ENCODE data around the gene ANKS1B.

ANKS1B gene

DNA sequence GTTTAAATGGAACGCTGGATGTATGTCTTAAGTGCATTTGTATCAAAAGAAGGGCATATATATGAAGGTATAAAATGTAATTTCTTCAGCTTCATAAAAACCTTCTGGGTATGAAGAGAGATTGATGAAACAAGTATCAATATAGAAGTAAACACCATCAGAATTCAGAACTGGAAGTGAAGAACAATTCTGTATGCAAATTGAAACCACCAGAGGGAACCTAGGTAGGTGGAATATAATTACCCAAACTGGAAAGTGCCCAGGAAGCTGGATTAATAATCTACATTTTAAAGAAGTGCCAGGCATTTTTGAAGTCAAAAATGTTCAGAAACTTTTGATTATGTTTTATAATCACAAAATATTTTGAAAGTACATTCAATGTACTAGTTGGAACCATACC is 673.4 kb downstream of the ANKS1B start:
- no peaks in the 10 kb centered on the region for H3K27me3 Mint-ChIP-seq
- H3K9me3 Mint-ChIP-seq (ENCODE audit: low read depth): peaks cover 34% of the 10 kb centered on the region
- H3K27ac Mint-ChIP-seq: no peak overlapping the region
- no peaks in the 10 kb centered on the region for H3K36me3 Mint-ChIP-seq
- H3K4me1 Mint-ChIP-seq (ENCODE audit: low read depth): no peaks in the 10 kb centered on the region
- no peak overlapping the region for H3K4me3 Mint-ChIP-seq

DNA sequence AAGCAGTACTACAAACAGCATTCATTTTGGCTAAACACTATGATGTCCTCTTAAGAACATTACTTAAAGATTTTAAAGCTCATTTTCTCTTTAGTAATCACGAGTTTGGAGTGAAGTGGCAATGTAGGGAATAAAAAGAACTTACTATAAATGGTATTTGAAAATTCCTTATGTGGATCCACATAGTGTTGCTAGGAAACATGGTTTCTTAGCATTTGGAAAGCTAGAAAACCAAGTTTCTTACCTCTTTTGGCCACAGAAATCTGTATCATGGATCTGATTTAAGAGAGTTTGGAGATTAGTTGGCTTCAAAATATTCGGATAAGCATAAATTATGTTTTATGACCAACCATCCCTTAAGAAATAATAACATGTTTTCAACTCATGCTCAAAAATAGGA is 674.9 kb downstream of the ANKS1B start:
- Mint-ChIP-seq H3K4me1 (ENCODE audit: low read depth) (no peaks in the 10 kb centered on the region), H3K9me3 (ENCODE audit: low read depth) (peaks cover 36% of the 10 kb centered on the region), H3K36me3 (no peaks in the 10 kb centered on the region), H3K27me3 (no peaks in the 10 kb centered on the region), H3K4me3 (no peak overlapping the region), H3K27ac (no peak overlapping the region)

DNA sequence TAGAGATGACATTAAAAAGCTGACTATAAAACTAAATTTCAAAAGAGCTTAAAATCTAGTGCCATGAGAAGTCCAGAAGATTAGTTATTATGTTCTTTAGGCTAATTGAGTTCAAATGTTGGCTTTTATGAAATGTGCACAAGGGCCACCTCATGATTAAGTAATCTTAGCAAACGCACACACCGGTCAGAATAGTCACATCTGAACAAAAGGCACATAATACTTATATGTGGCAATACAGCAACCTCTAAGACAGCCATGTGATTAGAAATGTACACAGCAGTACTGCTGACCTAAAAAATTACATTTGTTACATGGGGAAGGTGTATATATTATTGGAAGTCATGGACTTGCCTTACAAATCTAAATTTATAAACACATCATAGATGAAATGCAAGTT is 681.9 kb downstream of the ANKS1B start:
- no peak overlapping the region for H3K4me3 Mint-ChIP-seq

DNA sequence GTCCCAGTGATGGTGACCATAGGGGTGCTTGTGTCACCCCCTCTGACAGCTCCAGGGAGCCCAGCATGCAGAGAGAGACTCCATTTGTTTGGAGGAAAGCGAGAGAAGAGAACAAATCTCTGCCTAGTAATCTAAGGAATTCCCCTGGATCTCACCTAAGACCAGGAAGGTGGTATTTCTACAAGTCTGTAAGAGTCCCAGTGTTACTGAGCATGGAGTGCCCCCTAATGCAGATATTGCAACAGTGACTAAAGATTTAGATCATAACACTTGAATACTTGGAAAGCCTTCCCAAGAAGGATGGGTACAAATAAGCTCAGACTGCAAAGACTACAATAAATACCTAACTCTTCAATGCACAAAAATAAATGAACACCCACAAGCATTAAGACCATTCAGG is 697.6 kb downstream of the ANKS1B start:
- no peaks in the 10 kb centered on the region for H3K4me1 Mint-ChIP-seq (ENCODE audit: low read depth)
- peaks cover 27% of the 10 kb centered on the region for H3K9me3 Mint-ChIP-seq (ENCODE audit: low read depth)
- no peaks in the 10 kb centered on the region for H3K27me3 Mint-ChIP-seq
- no peak overlapping the region for H3K27ac Mint-ChIP-seq
- H3K36me3 Mint-ChIP-seq: no peaks in the 10 kb centered on the region
- no peak overlapping the region for H3K4me3 Mint-ChIP-seq

More for the DNA sequence above, 681.9 kb downstream of the ANKS1B start:
- Mint-ChIP-seq H3K27ac (no peak overlapping the region), H3K27me3 (no peaks in the 10 kb centered on the region), H3K4me1 (ENCODE audit: low read depth) (no peaks in the 10 kb centered on the region), H3K9me3 (ENCODE audit: low read depth) (peaks cover 24% of the 10 kb centered on the region), H3K36me3 (no peaks in the 10 kb centered on the region)

DNA sequence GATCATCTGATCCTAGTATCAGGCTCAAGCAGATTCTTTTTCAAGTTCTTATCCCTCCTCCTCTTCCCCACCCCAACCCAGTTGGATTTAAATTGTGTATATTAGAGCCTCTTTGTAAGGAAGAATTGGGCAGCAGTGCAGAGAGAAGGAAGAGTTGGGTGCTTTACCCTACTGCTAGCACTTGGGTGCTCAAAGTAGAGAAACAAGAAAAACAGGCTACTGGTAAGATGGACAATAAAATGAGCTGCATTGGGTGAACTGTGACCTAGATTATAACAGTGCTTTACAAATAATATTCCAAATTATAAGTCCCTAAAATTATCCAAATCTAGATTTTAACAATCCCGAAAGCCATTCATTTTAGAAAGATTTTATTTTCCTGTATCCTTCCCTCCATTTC is 700.6 kb downstream of the ANKS1B start:
- no peaks in the 10 kb centered on the region for H3K4me1 Mint-ChIP-seq (ENCODE audit: low read depth)
- H3K27ac Mint-ChIP-seq: no peak overlapping the region
- no peak overlapping the region for H3K4me3 Mint-ChIP-seq
- H3K9me3 Mint-ChIP-seq (ENCODE audit: low read depth): peaks cover 6% of the 10 kb centered on the region
- no peaks in the 10 kb centered on the region for H3K36me3 Mint-ChIP-seq
- no peaks in the 10 kb centered on the region for H3K27me3 Mint-ChIP-seq

DNA sequence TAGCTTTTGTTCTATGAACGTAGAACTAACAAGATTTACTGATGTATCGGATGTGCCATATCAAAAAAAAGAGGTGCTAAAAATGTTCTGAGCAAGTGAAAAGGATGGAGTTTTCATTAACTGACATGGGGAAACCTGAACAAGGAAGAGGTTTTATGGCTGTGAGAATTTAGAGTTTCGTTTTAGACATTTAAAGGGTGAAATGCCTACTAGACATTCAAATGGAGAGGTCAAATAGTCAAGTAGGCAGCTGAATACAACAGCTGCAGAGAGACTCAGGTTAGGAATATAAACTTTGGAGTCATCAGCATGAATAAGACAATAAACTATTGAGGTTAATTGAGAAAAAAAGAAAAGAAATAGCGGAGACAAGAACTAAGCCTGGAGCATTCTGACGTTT is 702.1 kb downstream of the ANKS1B start:
- Mint-ChIP-seq H3K4me1 (ENCODE audit: low read depth) (no peaks in the 10 kb centered on the region), H3K27me3 (no peaks in the 10 kb centered on the region), H3K9me3 (ENCODE audit: low read depth) (peaks cover 5% of the 10 kb centered on the region), H3K36me3 (no peaks in the 10 kb centered on the region), H3K27ac (no peak overlapping the region), H3K4me3 (no peak overlapping the region)

DNA sequence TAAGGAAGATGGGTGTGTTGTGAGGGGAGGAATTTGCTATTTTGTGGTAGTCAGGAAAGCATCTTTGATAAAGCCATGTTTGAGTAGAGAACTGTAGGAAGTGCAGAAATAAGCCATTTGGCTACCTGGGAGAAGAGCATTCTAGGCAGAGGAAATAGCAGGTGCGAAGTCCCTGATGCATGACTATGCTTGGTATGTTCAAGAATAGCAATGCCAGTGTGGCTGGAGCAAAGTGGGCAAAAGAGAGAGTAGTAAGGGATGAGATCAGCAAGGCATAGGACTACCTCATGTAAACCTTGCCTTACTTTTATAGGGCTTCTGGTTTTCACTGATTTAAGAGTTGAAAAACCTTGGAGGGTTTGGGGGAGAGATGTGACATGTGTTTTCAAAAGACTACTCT is 702.6 kb downstream of the ANKS1B start:
- no peak overlapping the region for H3K4me3 Mint-ChIP-seq
- no peaks in the 10 kb centered on the region for H3K4me1 Mint-ChIP-seq (ENCODE audit: low read depth)
- H3K36me3 Mint-ChIP-seq: no peaks in the 10 kb centered on the region
- no peak overlapping the region for H3K27ac Mint-ChIP-seq
- H3K27me3 Mint-ChIP-seq: no peaks in the 10 kb centered on the region
- no peaks in the 10 kb centered on the region for H3K9me3 Mint-ChIP-seq (ENCODE audit: low read depth)

DNA sequence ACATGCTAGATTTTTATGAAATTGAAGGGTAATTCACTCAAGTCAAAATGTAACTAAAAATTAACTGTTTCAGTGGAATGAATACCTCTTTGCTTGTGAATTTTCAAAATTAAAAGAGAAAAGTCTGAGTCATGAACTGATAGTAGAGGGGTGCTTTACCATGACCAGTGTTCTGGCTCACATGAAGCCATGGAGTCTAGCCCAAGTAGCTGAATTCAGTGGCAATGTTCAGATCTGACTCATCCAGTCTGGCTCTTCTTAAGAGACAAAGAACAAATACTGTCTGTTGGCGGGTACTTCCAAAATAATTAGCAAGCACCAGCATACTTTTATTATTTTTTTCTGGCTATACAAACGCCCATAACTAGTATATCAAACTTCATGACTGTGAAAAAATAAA is 703.5 kb downstream of the ANKS1B start:
- H3K27me3 Mint-ChIP-seq: no peaks in the 10 kb centered on the region
- no peak overlapping the region for H3K27ac Mint-ChIP-seq
- no peak overlapping the region for H3K4me3 Mint-ChIP-seq
- H3K4me1 Mint-ChIP-seq (ENCODE audit: low read depth): no peaks in the 10 kb centered on the region
- no peaks in the 10 kb centered on the region for H3K36me3 Mint-ChIP-seq
- H3K9me3 Mint-ChIP-seq (ENCODE audit: low read depth): no peaks in the 10 kb centered on the region

DNA sequence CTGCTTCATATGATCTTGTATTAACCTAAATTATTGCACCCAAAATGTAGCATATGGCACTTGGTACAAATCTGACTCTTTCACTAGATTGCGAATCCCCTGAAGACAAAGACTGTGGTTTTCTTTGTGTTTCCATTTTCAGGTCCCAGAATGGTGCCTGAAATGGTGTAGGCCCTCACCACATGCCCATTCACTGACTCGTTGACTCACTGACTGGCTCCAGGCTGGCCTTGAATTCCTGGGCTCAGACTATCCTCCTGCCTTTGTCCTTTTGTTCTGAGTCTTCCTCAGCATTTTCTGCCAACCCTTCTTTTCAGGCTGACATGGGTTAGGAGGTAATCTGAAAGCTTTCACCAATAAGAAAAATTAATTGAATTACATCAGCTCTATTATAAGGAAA is 705.8 kb downstream of the ANKS1B start:
- H3K4me3 Mint-ChIP-seq: no peak overlapping the region
- no peak overlapping the region for H3K27ac Mint-ChIP-seq
- peaks cover 4% of the 10 kb centered on the region for H3K9me3 Mint-ChIP-seq (ENCODE audit: low read depth)
- H3K27me3 Mint-ChIP-seq: no peaks in the 10 kb centered on the region
- H3K36me3 Mint-ChIP-seq: no peaks in the 10 kb centered on the region
- H3K4me1 Mint-ChIP-seq (ENCODE audit: low read depth): no peaks in the 10 kb centered on the region

DNA sequence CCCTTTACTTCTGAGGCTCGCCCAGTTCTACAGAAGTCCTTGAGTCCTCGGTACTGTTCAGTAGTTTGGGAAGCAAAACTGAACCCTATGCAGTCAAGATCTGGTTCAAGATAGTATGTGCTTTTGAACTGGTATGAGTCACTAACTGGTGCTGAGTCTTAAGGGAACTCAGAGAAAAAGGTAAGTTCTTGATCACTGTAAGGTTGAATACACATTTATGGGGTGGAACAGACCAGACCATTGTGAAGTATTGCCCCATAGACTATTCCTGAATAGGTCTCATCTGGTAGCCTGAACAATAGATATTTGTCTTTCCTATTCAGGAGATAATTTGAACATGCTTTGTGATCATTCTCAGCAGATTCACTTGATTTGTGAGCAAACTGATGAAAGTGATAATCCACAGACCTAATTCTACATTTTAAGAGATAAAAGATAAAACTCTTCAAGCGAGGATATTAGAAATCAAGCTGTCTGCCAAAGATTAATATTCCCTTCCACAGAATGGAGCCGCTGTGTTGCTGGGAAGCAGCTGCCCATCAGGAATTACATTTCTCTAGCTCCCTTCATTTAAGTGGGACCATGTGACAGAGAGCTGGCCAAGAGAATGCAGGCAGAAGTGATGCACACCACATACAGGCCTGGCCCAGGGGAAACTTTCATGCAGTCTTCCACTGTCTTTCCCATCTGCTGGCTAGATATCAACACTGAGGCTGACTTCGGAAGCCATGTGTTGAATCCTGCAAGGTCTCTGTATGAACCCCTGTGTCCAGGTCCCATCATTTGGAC is 707.0 kb downstream of the ANKS1B start:
- Mint-ChIP-seq H3K4me3 (no peak overlapping the region), H3K36me3 (no peaks in the 10 kb centered on the region), H3K27me3 (no peaks in the 10 kb centered on the region), H3K9me3 (ENCODE audit: low read depth) (peaks cover 4% of the 10 kb centered on the region), H3K27ac (no peak overlapping the region), H3K4me1 (ENCODE audit: low read depth) (no peaks in the 10 kb centered on the region)

DNA sequence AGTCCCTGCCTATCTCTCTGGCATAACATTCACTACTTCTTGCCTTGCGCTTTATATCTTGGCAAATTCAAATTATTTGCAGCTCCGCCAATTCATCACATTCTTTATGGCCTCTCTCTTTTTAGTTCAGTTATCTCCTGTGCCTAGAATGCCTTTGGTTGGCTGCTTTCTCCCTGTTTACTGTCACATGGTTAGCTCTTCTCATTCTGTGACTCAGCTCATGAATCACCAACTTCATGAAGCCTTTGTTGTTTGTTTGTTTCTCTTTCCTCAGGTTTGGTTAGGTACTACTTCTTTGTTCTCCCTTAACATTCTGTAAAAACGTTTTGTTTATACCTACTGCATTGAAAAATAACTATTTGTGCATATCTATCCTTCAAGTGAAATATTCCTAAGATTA is 713.7 kb downstream of the ANKS1B start:
- H3K9me3 Mint-ChIP-seq (ENCODE audit: low read depth): peaks cover 21% of the 10 kb centered on the region
- no peak overlapping the region for H3K4me3 Mint-ChIP-seq
- no peaks in the 10 kb centered on the region for H3K27me3 Mint-ChIP-seq
- no peak overlapping the region for H3K27ac Mint-ChIP-seq
- no peaks in the 10 kb centered on the region for H3K4me1 Mint-ChIP-seq (ENCODE audit: low read depth)
- no peaks in the 10 kb centered on the region for H3K36me3 Mint-ChIP-seq

DNA sequence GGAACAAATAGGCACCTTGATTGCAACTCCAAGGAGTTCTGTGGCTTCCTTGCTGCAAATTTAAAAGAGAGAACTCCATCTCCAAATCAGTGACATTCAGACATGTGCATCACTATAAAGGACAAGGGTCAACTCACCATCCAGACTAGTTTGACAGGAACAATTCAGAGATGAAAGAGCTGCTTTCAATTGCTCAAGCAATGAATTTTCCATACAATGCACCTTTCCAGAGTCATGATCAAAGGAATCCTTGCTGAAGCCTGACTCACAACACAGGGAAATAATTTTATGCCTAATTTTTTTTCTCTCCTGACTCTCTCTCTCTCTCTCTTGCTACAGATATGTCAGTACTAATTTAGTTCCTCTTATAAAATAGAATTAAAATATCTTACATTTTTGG is 717.7 kb downstream of the ANKS1B start:
- Mint-ChIP-seq H3K4me3 (no peak overlapping the region), H3K4me1 (ENCODE audit: low read depth) (no peaks in the 10 kb centered on the region)

DNA sequence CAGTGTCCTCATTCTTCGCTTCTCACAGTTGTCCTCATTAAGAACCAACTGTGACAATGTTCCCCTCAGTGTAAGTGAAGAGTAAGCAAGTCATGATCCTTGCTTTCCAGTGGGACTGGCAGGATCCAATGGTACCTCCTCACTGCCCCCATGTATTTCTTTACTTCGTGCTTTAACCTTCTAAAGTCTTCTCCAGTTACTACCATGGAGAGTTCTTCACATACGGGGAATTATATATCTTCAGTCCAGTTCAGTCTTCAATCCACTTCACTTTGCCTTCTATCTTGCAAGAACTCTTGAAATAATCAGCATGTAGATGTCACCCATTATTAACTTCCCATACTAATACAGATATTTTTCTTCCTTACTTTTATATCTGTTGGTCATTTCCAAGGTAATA is 719.1 kb downstream of the ANKS1B start:
- Mint-ChIP-seq H3K9me3 (ENCODE audit: low read depth) (peaks cover 13% of the 10 kb centered on the region), H3K27me3 (no peaks in the 10 kb centered on the region), H3K36me3 (no peaks in the 10 kb centered on the region), H3K27ac (no peak overlapping the region), H3K4me1 (ENCODE audit: low read depth) (no peaks in the 10 kb centered on the region), H3K4me3 (no peak overlapping the region)

More for the DNA sequence above, 717.7 kb downstream of the ANKS1B start:
- no peak overlapping the region for H3K27ac Mint-ChIP-seq
- no peaks in the 10 kb centered on the region for H3K36me3 Mint-ChIP-seq
- peaks cover 18% of the 10 kb centered on the region for H3K9me3 Mint-ChIP-seq (ENCODE audit: low read depth)
- no peaks in the 10 kb centered on the region for H3K27me3 Mint-ChIP-seq

DNA sequence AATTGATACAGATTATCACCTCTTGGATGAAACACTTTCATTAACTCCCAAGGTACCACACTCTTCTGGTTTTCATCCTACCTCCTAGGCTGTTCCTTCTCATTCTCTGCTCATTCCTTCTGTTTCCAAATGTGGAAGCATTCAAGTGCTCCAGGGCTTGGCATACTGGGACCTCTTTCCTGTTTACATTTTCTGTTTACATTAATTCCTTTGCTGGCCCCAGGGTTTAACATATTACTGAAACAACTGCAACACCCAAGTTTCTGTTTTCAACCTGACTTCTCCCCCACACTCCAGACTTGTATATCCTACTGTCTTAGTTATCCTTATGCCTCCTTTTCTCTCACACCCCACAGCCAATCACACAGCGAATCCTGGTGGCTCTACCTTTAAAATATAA is 723.5 kb downstream of the ANKS1B start:
- Mint-ChIP-seq H3K36me3 (no peaks in the 10 kb centered on the region), H3K9me3 (ENCODE audit: low read depth) (peaks cover 4% of the 10 kb centered on the region), H3K4me1 (ENCODE audit: low read depth) (no peaks in the 10 kb centered on the region), H3K27ac (no peak overlapping the region), H3K27me3 (no peaks in the 10 kb centered on the region), H3K4me3 (no peak overlapping the region)

DNA sequence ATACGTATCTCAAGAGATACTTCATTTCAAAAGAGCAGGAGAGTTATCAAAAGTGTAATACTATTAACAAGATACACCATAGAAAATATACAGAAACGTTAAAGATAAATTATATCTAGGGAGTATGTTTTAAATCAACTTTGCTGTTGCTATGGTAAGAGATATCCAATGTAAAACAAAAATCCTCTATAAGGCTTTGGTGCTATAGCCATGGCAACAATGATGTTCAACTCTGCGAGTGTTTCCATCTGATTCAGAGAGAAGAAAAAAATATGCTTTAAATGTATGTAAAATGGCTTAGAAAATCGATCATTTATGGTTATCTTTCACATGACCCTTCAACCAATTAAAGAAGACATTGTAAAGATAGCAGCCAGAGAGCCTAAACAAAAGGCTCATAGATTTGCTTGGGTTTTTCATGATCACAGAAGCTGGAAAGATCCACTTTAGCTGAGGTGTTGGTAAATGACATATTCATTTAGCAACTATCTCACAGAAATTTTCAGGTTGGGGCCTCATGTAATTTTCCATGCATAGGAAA is 724.2 kb downstream of the ANKS1B start:
- H3K4me1 Mint-ChIP-seq (ENCODE audit: low read depth): no peaks in the 10 kb centered on the region
- no peaks in the 10 kb centered on the region for H3K36me3 Mint-ChIP-seq
- H3K27me3 Mint-ChIP-seq: no peaks in the 10 kb centered on the region
- H3K27ac Mint-ChIP-seq: no peak overlapping the region
- H3K9me3 Mint-ChIP-seq (ENCODE audit: low read depth): peaks cover 4% of the 10 kb centered on the region
- no peak overlapping the region for H3K4me3 Mint-ChIP-seq

All from activated naive CD8-positive, alpha-beta T cell (primary cell).